ENCODE data around the gene PCSK5.

- TF ChIP-seq EP300 (IDR thresholded peaks at IDR 0.05; ENCODE audit: borderline replicate concordance): no peak
- TF ChIP-seq RAD21 (IDR thresholded peaks at IDR 0.05; ENCODE audit: low read depth): no peak
- TF ChIP-seq EGR1 (IDR thresholded peaks at IDR 0.05): no peak
- TF ChIP-seq CEBPB (IDR thresholded peaks at IDR 0.05): no peak
- no peak for TF ChIP-seq REST (IDR thresholded peaks at IDR 0.05; ENCODE audit: low read depth)
- no peak for TF ChIP-seq TCF12 (IDR thresholded peaks at IDR 0.05; ENCODE audit: low read depth)
- TF ChIP-seq TAF1 (IDR thresholded peaks at IDR 0.05; ENCODE audit: low read depth): no peak
- no peak for TF ChIP-seq TEAD4 (IDR thresholded peaks at IDR 0.05)
- no peak for TF ChIP-seq MAX (IDR thresholded peaks at IDR 0.05)
- TF ChIP-seq ZBTB7A (IDR thresholded peaks at IDR 0.05; ENCODE audit: low read depth): no peak
- TF ChIP-seq NFIC (IDR thresholded peaks at IDR 0.05): no peak
- TF ChIP-seq FOXM1 (IDR thresholded peaks at IDR 0.05; ENCODE audit: borderline replicate concordance, low read depth): no peak
- TF ChIP-seq CREB1 (IDR thresholded peaks at IDR 0.05; ENCODE audit: low read depth): no peak
Observed at GRCh38 chr9:76090909-76091308, 200.4 kb downstream of the PCSK5 start.

Measured in Ishikawa (cell line).